Mesenchymal stem cell (in vitro differentiated cells and primary cell): ENCODE measurements around the gene COBL.

ENCODE experiments used
- DNase-seq: peaks from one replicate; pipeline ENCODE4 v3.0.0-alpha.2; 2013
- H2AFZ ChIP-seq: one replicate; pipeline ENCODE4 v1.6.1; 2013; ENCODE audit warnings: low read depth, mild to moderate bottlenecking, control low read depth, inconsistent platforms, low read length, moderate library complexity
- H2AK5ac ChIP-seq: 2 replicates; pipeline ENCODE4 v1.6.1; 2013; ENCODE audit warnings: low read length, moderate library complexity, mild to moderate bottlenecking, inconsistent platforms; ENCODE audit not compliant: severe bottlenecking
- H2BK120ac ChIP-seq: one replicate; pipeline ENCODE4 v1.6.1; 2013; ENCODE audit warnings: low read depth, mild to moderate bottlenecking, inconsistent platforms, low read length, moderate library complexity
- H2BK12ac ChIP-seq, 2 experiments: one replicate each; pipeline ENCODE4 v1.6.1; 2013; ENCODE audit warnings: inconsistent platforms in 2 of 2, low read length in 2 of 2, mild to moderate bottlenecking in 2 of 2, moderate library complexity in 2 of 2, control low read depth in 1 of 2
- H2BK15ac ChIP-seq: one replicate; pipeline ENCODE4 v1.6.1; 2013; ENCODE audit warnings: mild to moderate bottlenecking, low read depth, inconsistent platforms; ENCODE audit not compliant: poor library complexity, severe bottlenecking
- H2BK5ac ChIP-seq: 2 replicates; pipeline ENCODE4 v1.6.1; 2013; ENCODE audit warnings: low read depth, mild to moderate bottlenecking, low read length, control low read depth, inconsistent platforms; ENCODE audit not compliant: poor library complexity, severe bottlenecking
- H3K14ac ChIP-seq, 2 experiments: one replicate each; pipeline ENCODE4 v1.6.1; 2013; ENCODE audit warnings: inconsistent platforms in 2 of 2, low read length in 2 of 2, control low read depth in 1 of 2, mild to moderate bottlenecking in 1 of 2, moderate library complexity in 1 of 2
- H3K18ac ChIP-seq, 2 experiments: one replicate each; pipeline ENCODE4 v1.6.1; 2013; ENCODE audit warnings: inconsistent platforms in 2 of 2, low read length in 2 of 2, control low read depth in 1 of 2, low read depth in 1 of 2, mild to moderate bottlenecking in 1 of 2
- H3K23ac ChIP-seq, 2 experiments: one replicate each; pipeline ENCODE4 v1.6.1; 2013; ENCODE audit warnings: inconsistent platforms in 2 of 2, low read length in 2 of 2, mild to moderate bottlenecking in 2 of 2, moderate library complexity in 2 of 2, control low read depth in 1 of 2
- H3K27ac ChIP-seq: 2 replicates; pipeline ENCODE4 v1.5.1; 2013; ENCODE audit warnings: mild to moderate bottlenecking, moderate library complexity, low read length, control low read depth, inconsistent platforms; ENCODE audit not compliant: poor library complexity, severe bottlenecking
- H3K27me3 ChIP-seq, 2 experiments: 2 replicates each; pipeline versions ENCODE4 v1.6.1 to v1.7.0; 2013; ENCODE audit warnings: low read length in 2 of 2, mild to moderate bottlenecking in 2 of 2, moderate library complexity in 2 of 2, control low read depth in 1 of 2, inconsistent platforms in 1 of 2; ENCODE audit not compliant: control insufficient read depth in 1 of 2, insufficient read depth in 1 of 2
- H3K36me3 ChIP-seq, 2 experiments: 2 replicates each; pipeline versions ENCODE4 v1.6.1 to v1.7.0; 2013; ENCODE audit warnings: low read length in 2 of 2, control low read depth in 1 of 2, inconsistent platforms in 1 of 2, low read depth in 1 of 2, mild to moderate bottlenecking in 1 of 2; ENCODE audit not compliant: insufficient read depth in 2 of 2, control insufficient read depth in 1 of 2
- H3K4ac ChIP-seq, 2 experiments: one replicate each; pipeline ENCODE4 v1.6.1; 2013; ENCODE audit warnings: inconsistent platforms in 2 of 2, low read length in 2 of 2, mild to moderate bottlenecking in 2 of 2, moderate library complexity in 2 of 2, control low read depth in 1 of 2, low read depth in 1 of 2
- H3K4me1 ChIP-seq: 2 replicates; pipeline ENCODE4 v1.6.1; 2013; ENCODE audit warnings: low read depth, low read length, control low read depth; ENCODE audit not compliant: control insufficient read depth, insufficient read depth
- H3K4me2 ChIP-seq: 2 replicates; pipeline ENCODE4 v1.6.1; 2013; ENCODE audit warnings: low read length, mild to moderate bottlenecking, inconsistent platforms; ENCODE audit not compliant: poor library complexity, severe bottlenecking
- H3K4me3 ChIP-seq, 2 experiments: 2 replicates each; pipeline versions ENCODE4 v1.5.1 to v1.7.0; 2013; ENCODE audit warnings: low read length in 2 of 2, mild to moderate bottlenecking in 2 of 2, control low read depth in 1 of 2, low read depth in 1 of 2; ENCODE audit not compliant: insufficient read depth in 1 of 2
- H3K79me1 ChIP-seq: replicated peaks from 2 replicates; pipeline ENCODE4 v1.6.1; 2013; ENCODE audit warnings: mild to moderate bottlenecking, control low read depth, low read length, inconsistent platforms; ENCODE audit not compliant: poor library complexity, severe bottlenecking
- H3K9ac ChIP-seq: 2 replicates; pipeline ENCODE4 v1.7.0; 2013; ENCODE audit warnings: mild to moderate bottlenecking, low read length, moderate library complexity
- H3K9me3 ChIP-seq: 2 replicates; pipeline ENCODE4 v1.7.0; 2013; ENCODE audit warnings: mild to moderate bottlenecking, low read length; ENCODE audit not compliant: control insufficient read depth
- H4K8ac ChIP-seq: one replicate; pipeline ENCODE4 v1.6.1; 2013; ENCODE audit warnings: inconsistent platforms, mild to moderate bottlenecking, low read length, moderate library complexity
- H4K91ac ChIP-seq: one replicate; pipeline ENCODE4 v1.6.1; 2013; ENCODE audit warnings: mild to moderate bottlenecking, low read length, inconsistent platforms
- WGBS: methylation state at CpG from one replicate; pipeline ENCODE4 v1.1.7; 2013; ENCODE audit warnings: mixed read lengths; 5-methylcytosine and 5-hydroxymethylcytosine counted together

COBL gene

DNA sequence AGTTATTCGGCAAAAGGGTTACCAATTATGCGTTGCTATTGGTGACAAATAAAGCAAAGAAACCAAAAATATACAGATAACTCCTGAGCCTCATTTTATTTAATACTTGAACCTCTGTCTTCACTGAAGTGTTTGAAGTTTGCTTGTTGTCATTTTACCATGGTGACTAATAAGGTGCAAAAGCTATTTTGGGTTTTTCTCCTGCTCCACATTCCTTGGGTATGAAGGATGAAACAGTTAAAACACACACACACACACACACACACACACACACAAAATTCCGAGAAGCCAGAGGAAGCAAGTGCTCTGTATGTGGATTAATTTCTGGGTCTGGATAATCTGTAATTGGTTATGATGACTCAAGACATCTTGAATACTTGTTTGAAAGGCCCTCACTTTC, 246.5 kb downstream of the COBL start:
- Histone ChIP-seq H2BK15ac (no peak overlapping the region), H3K4me1 (peaks cover 9% of the 10 kb centered on the region), H4K8ac (no peak overlapping the region), H3K4ac (no peak overlapping the region), H3K14ac (no peak overlapping the region), H2AK5ac (no peak overlapping the region), H4K91ac (no peak overlapping the region), H3K9me3 (peaks cover 4% of the 10 kb centered on the region), H2BK120ac (no peak overlapping the region), H2BK5ac (no peak overlapping the region), H3K27ac (no peak overlapping the region), H2AFZ (no peak overlapping the region), H3K79me1 (no peaks in the 10 kb centered on the region), H3K4me3 (no peak overlapping the region), H3K36me3 (no peaks in the 10 kb centered on the region), H3K9ac (peak overlapping the region; percentile 52), H3K27me3 (no peaks in the 10 kb centered on the region), H3K4me2 (no peak overlapping the region), H3K23ac (no peak overlapping the region), H3K18ac (no peak overlapping the region), H2BK12ac (no peak overlapping the region)
- no peak for DNase-seq
- 86% methylated on average over 1 of the region's 3 CpGs for WGBS

DNA sequence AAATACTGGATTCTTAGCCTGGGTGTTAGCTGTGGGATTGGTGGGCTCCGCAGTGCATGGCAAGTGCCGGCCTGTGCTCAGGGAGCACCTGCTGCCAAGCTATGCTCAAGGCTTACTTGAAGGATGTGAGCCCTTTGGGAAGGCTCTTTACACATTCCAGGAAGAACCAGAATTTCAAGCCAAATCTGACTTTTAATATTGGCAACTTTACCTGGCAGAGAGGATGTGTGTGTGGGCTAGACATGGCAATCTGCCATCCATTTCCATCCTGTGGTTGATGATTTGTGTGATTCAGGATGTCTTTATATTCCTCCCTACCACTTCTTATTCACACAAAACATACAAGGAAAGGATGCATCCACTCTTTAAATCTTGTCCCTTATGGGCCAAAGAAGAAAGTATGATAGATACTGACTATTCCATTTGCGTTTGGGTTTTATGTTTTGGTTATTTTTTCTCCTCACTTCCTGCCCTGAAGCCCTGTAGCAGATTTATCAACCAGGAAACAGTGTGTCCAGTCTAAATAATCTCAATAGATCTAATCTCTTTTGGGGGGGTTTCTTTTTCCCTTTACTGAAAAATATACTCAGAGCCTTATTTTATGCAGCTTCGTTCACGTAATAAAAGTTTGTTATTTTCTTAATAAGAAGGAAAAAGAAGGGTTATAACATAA, 247.1 kb downstream of the COBL start:
- H3K4me1 ChIP-seq = peaks cover 9% of the 10 kb centered on the region
- no peaks in the 10 kb centered on the region for H3K27me3 ChIP-seq
- H3K36me3 ChIP-seq = no peaks in the 10 kb centered on the region
- whole genome bisulfite sequencing = 98% methylated on average over 2 of the region's 5 CpGs
- no peak overlapping the region for H3K4ac ChIP-seq
- DNase-seq = no peak
- no peak overlapping the region for H4K91ac ChIP-seq
- no peak overlapping the region for H2AK5ac ChIP-seq
- no peak overlapping the region for H3K18ac ChIP-seq
- no peak overlapping the region for H3K27ac ChIP-seq
- H2BK5ac ChIP-seq = no peak overlapping the region
- no peak overlapping the region for H3K4me3 ChIP-seq
- peak overlapping the region; percentile 52 for H3K9ac ChIP-seq
- H2BK15ac ChIP-seq = no peak overlapping the region
- no peak overlapping the region for H2AFZ ChIP-seq
- peaks cover 4% of the 10 kb centered on the region for H3K9me3 ChIP-seq
- H2BK12ac ChIP-seq = no peak overlapping the region
- H3K79me1 ChIP-seq = no peaks in the 10 kb centered on the region
- no peak overlapping the region for H2BK120ac ChIP-seq
- H3K23ac ChIP-seq = no peak overlapping the region
- no peak overlapping the region for H3K4me2 ChIP-seq
- no peak overlapping the region for H3K14ac ChIP-seq
- H4K8ac ChIP-seq = no peak overlapping the region

DNA sequence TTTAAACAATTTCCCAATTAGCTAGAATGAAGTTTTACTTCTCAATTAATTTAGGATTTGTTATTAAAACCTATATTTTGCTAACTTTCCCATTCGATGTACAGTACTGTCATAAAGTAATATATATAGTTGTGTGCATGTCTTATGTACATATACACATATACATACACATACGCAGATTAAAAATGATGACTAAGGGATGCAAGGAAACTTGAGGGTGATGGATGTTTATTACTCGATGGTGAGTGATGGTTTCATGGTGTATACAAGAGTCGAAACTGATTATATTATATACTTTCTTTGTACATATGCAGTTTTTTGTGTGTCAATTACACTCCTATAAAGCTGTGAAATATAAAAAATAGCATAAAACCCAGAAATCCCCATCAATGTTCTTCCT, 248.2 kb downstream of the COBL start:
- Histone ChIP-seq H3K23ac (no peak overlapping the region), H3K79me1 (no peaks in the 10 kb centered on the region), H2BK120ac (no peak overlapping the region), H2BK12ac (no peak overlapping the region), H2BK5ac (no peak overlapping the region), H3K4me3 (no peak overlapping the region), H2AK5ac (no peak overlapping the region), H3K9ac (no peak overlapping the region), H3K14ac (no peak overlapping the region), H2BK15ac (no peak overlapping the region), H4K91ac (no peak overlapping the region), H3K36me3 (no peaks in the 10 kb centered on the region), H3K27ac (no peak overlapping the region), H4K8ac (no peak overlapping the region), H3K9me3 (peaks cover 4% of the 10 kb centered on the region), H3K4me1 (peaks cover 9% of the 10 kb centered on the region), H3K4me2 (no peak overlapping the region), H3K4ac (no peak overlapping the region), H2AFZ (no peak overlapping the region), H3K18ac (no peak overlapping the region), H3K27me3 (no peaks in the 10 kb centered on the region)
- no peak for DNase-seq
- no CpG with 5 or more reads among the region's 4 CpGs for WGBS

GRCh38 chr7:51067757-51068156, 248.9 kb downstream of the COBL start:
- Histone ChIP-seq H2BK5ac (no peak overlapping the region), H3K14ac (peak overlapping the region in 1 of 2 experiments; percentile 86), H3K9ac (peak overlapping the region; percentile 64), H2BK12ac (peak overlapping the region; percentile 82 to 96), H4K8ac (peak overlapping the region; percentile 80), H3K4ac (peak overlapping the region in 1 of 2 experiments; percentile 93), H3K9me3 (peaks cover 4% of the 10 kb centered on the region), H3K4me2 (peak overlapping the region; percentile 49), H3K4me3 (no peak overlapping the region), H2BK120ac (no peak overlapping the region), H3K27me3 (no peaks in the 10 kb centered on the region), H3K18ac (peak overlapping the region; percentile 40 to 50), H3K23ac (peak overlapping the region in 1 of 2 experiments; percentile 48), H2BK15ac (no peak overlapping the region), H3K4me1 (peaks cover 10% of the 10 kb centered on the region), H3K27ac (no peak overlapping the region), H2AFZ (no peak overlapping the region), H3K36me3 (no peaks in the 10 kb centered on the region), H3K79me1 (no peaks in the 10 kb centered on the region), H4K91ac (peak overlapping the region; percentile 88), H2AK5ac (no peak overlapping the region)
- WGBS = 41% methylated on average over 5 of the region's 7 CpGs
- peak; percentile 72 for DNase-seq
